ENCODE data around the gene HMCN1.

- peak in 2 of 6 experiments; percentile 21 to 27 for TF ChIP-seq CTCF (IDR thresholded peaks at IDR 0.05)
- no peak for TF ChIP-seq POLR2A (IDR thresholded peaks at IDR 0.05)
These were observed 38.9 kb upstream of the HMCN1 start for GRCh38 chr1:185695299-185695698.

Data from adrenal gland (tissue), 5 donors.